Suprapubic skin (tissue), 4 donors: Measurements from ENCODE around the gene GAK. TPM values are rescaled to one million over a fixed set of nuclear protein-coding genes. Genes with fewer than 3 reads are reported as not detected.

Source experiments
- DNase-seq, 2 donors: peaks; one replicate each; pipeline ENCODE4 v3.0.0-alpha.2; 2019; ENCODE audit warnings: low spot score in 2 of 2
- H3K27ac ChIP-seq: fragments of 200-600 bp; sonication (generic); one replicate; pipeline ENCODE4 v1.5.1; 2019
- H3K27me3 ChIP-seq: fragments of 200-600 bp; sonication (generic); one replicate; pipeline ENCODE4 v1.5.1; 2019
- H3K36me3 ChIP-seq: fragments of 200-600 bp; sonication (generic); one replicate; pipeline ENCODE4 v1.5.1; 2019
- H3K4me1 ChIP-seq: fragments of 200-600 bp; sonication (generic); one replicate; pipeline ENCODE4 v1.5.1; 2019
- H3K4me3 ChIP-seq: fragments of 200-600 bp; sonication (generic); one replicate; pipeline ENCODE4 v1.5.1; 2019; ENCODE audit warnings: mild to moderate bottlenecking
- H3K9me3 ChIP-seq: fragments of 200-600 bp; sonication (generic); one replicate; pipeline ENCODE4 v1.5.1; 2019
- CTCF ChIP-seq, 2 donors: fragments of 200-600 bp in 1 of 2; fragments of 450-650 bp in 1 of 2; sonication (generic) in 1 of 2; IDR thresholded peaks; one replicate each; pipeline ENCODE4 v1.5.1; 2016 to 2019; ENCODE audit warnings: antibody characterized with exemption in 2 of 2, mild to moderate bottlenecking in 1 of 2, moderate library complexity in 1 of 2
- EP300 ChIP-seq: sonication (generic); formaldehyde crosslinking; IDR thresholded peaks from one replicate; pipeline ENCODE4 v1.6.1; 2017; ENCODE audit warnings: antibody characterized with exemption
- POLR2A ChIP-seq, 2 donors: fragments of 450-650 bp; IDR thresholded peaks; one replicate each; pipeline ENCODE4 v1.6.1; 2017; ENCODE audit warnings: antibody characterized with exemption in 2 of 2, mild to moderate bottlenecking in 2 of 2, moderate library complexity in 2 of 2
- POLR2AphosphoS5 ChIP-seq, 3 donors: sonication (generic); formaldehyde crosslinking; IDR thresholded peaks; one replicate each; pipeline ENCODE4 v1.6.1; 2017; ENCODE audit warnings: antibody characterized with exemption in 3 of 3
- WGBS: methylation state at CpG from one replicate; pipeline ENCODE4 v1.1.5; 2018; 5-methylcytosine and 5-hydroxymethylcytosine counted together
- total RNA-seq, 4 donors: library from RNA; depleted of rRNA; stranded (reverse); fragments of >200 nt; gene quantifications; one replicate each; pipeline ENCODE4 v1.1.0, GENCODE V29; 2016

GAK gene
- total RNA-seq, 4 donors from 2014 or later: 108 to 166 (median 132) TPM

GRCh38 chr4:870951-871350 lies 61.2 kb downstream of the GAK start:
- Histone ChIP-seq H3K36me3 (peaks cover 92% of the 10 kb centered on the region), H3K27ac (no peak overlapping the region), H3K9me3 (no peaks in the 10 kb centered on the region), H3K27me3 (no peaks in the 10 kb centered on the region), H3K4me1 (no peaks in the 10 kb centered on the region), H3K4me3 (no peak overlapping the region)
- no peak for DNase-seq
- TF ChIP-seq CTCF (IDR thresholded peaks at IDR 0.05) (no peak), POLR2AphosphoS5 (IDR thresholded peaks at IDR 0.05) (no peak), POLR2A (IDR thresholded peaks at IDR 0.05) (no peak), EP300 (no peak)
- 85% methylated on average over 13 of the region's 20 CpGs for WGBS

DNA sequence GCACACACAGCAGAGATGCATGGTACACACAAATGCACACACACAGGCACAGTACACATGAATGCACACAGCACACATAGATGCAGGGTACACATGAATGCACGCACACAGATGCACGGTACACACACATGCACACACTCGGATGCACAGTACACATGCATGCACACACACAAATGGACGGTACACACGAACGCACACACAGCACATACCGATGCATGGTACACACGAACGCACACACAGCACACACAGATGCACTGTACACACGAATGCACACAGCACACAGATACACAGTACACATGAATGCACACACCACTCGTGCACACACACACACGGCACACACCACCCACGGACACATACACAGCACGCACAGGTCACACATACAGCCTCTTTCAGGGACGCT lies 62.3 kb downstream of the GAK start:
- DNase-seq: no peak
- no peak overlapping the region for H3K27ac ChIP-seq
- TF ChIP-seq POLR2A (IDR thresholded peaks at IDR 0.05): no peak
- no peak for TF ChIP-seq EP300
- TF ChIP-seq CTCF (IDR thresholded peaks at IDR 0.05): no peak
- TF ChIP-seq POLR2AphosphoS5 (IDR thresholded peaks at IDR 0.05): no peak
- WGBS: 98% methylated on average over 15 of the region's 15 CpGs
- H3K4me1 ChIP-seq: no peaks in the 10 kb centered on the region
- no peaks in the 10 kb centered on the region for H3K9me3 ChIP-seq
- peaks cover 92% of the 10 kb centered on the region for H3K36me3 ChIP-seq
- H3K4me3 ChIP-seq: no peak overlapping the region
- H3K27me3 ChIP-seq: no peaks in the 10 kb centered on the region

DNA sequence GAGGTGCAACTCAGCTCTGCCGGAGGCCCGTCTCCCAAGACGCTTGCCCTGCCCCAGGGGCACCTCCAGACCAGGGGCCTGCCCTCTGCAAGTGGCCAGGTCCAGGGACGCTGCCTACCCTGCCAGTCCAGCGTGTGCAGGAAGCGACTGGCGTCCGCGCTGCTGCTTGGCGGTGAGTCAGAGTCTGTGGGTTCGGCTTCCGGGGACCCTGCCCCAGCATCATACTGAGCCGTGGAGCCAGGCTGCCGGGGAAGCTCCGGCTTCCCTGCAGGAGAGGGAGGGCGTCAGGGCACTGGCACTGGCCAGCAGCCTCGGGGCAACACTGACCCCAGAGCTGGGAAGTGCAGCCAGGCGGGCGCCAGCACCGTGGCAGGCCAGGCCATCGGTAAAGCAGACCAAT lies 63.7 kb downstream of the GAK start:
- Histone ChIP-seq H3K4me1 (no peaks in the 10 kb centered on the region), H3K27ac (no peak overlapping the region), H3K4me3 (no peak overlapping the region), H3K36me3 (peaks cover 92% of the 10 kb centered on the region), H3K27me3 (no peaks in the 10 kb centered on the region), H3K9me3 (no peaks in the 10 kb centered on the region)
- 95% methylated on average over 8 of the region's 21 CpGs for WGBS
- DNase-seq: no peak
- no peak for TF ChIP-seq EP300
- no peak for TF ChIP-seq POLR2A (IDR thresholded peaks at IDR 0.05)

DNA sequence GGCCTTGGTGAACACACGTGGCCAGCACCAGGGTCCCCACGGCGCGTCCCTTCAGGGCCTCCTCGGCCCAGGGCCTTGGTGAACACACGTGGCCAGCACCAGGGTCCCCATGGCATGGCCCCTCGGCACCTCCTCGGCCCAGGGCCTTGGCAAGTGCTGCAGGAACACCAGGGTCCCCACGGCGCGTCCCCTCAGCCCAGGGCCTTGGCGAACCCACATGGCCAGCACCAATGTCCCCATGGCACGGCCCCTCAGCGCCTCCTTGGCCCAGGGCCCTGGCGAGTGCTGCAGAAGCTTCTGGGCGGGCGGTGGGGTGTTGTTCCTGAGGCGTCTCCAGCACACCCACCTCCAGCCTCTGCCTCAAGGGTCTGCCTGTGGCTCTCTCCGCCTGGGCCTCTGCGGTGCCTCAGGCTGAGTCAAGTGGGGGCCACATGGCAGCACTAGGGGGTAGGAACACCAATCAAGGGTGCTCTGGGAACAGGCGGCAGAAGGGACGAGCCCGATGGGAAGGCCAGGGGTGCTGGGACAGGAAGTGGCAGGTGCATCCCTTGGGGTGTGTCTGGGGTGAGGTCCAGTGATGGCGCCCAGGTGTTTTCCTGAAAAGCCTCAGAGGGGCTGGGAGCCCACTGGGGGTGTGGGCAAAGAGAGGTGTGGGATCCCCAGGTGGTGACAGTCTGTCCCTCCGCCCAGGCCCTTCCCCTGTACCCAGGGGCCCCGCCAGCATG lies 64.4 kb downstream of the GAK start:
- Histone ChIP-seq H3K4me3 (no peak overlapping the region), H3K27ac (no peak overlapping the region), H3K27me3 (no peaks in the 10 kb centered on the region), H3K9me3 (no peaks in the 10 kb centered on the region), H3K4me1 (no peaks in the 10 kb centered on the region), H3K36me3 (peaks cover 95% of the 10 kb centered on the region)
- 87% methylated on average over 8 of the region's 26 CpGs for WGBS
- TF ChIP-seq POLR2A (IDR thresholded peaks at IDR 0.05) (no peak), CTCF (IDR thresholded peaks at IDR 0.05) (no peak), POLR2AphosphoS5 (IDR thresholded peaks at IDR 0.05) (no peak), EP300 (no peak)
- no peak for DNase-seq

DNA sequence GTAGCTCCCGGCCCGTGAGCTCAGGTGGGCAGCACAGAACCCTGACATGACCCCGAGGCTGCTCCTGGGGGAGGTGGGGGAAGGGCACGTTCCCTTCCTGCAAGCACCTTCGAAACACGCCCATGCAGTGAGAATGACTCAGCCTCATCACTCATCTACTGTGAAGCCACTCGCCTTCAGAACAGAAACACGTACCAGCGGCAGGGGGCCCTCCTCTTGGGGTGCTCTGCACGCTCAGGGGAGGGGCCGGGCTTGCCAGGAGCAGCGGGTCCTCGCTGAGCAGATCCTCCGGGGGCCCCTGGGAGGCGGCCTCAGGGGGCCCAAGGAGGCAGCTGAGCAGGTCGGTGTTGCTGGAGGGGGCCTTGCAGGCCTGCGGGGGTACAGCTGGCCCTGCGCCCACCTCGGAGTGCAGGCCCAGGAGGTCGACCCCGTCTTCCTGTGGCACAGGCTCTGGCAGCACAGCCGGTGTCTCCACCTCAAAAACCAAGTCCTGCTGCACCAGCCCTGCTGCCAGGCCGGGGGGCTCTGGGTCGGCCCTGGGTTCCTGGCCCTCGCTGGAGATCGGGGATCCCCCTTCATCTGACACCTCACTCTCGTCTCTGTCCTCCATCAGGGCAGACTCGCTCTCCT lies 65.2 kb downstream of the GAK start:
- no peaks in the 10 kb centered on the region for H3K9me3 ChIP-seq
- DNase-seq: no peak
- H3K27me3 ChIP-seq: no peaks in the 10 kb centered on the region
- 85% methylated on average over 23 of the region's 28 CpGs for WGBS
- H3K27ac ChIP-seq: no peak overlapping the region
- TF ChIP-seq POLR2AphosphoS5 (IDR thresholded peaks at IDR 0.05): no peak
- no peak for TF ChIP-seq EP300
- no peak for TF ChIP-seq CTCF (IDR thresholded peaks at IDR 0.05)
- no peak for TF ChIP-seq POLR2A (IDR thresholded peaks at IDR 0.05)
- no peak overlapping the region for H3K4me3 ChIP-seq
- H3K4me1 ChIP-seq: no peaks in the 10 kb centered on the region
- peaks cover 95% of the 10 kb centered on the region for H3K36me3 ChIP-seq
